Peyer's patch (tissue), 4 donors: Measurements from ENCODE around the gene CST9L. TPM values are rescaled to one million over a fixed set of nuclear protein-coding genes. Genes with fewer than 3 reads are reported as not detected.
"Not testable (repeated sequence)": the region's sequence is repeated elsewhere in the genome, so short reads cannot be mapped to it uniquely, and the experiment has no call there.

Experiments
- DNase-seq, 3 donors: peaks; one replicate each; pipeline ENCODE4 v3.0.0-alpha.2; 2017 to 2019
- H3K27ac ChIP-seq, 4 donors: fragments of 200-600 bp; sonication (generic); one replicate each; pipeline ENCODE4 v1.5.1; 2016 to 2019
- H3K27me3 ChIP-seq, 2 donors: fragments of 200-600 bp; sonication (generic); one replicate each; pipeline ENCODE4 v1.5.1; 2019
- H3K36me3 ChIP-seq, 3 donors: fragments of 200-600 bp; sonication (generic); one replicate each; pipeline ENCODE4 v1.5.1; 2016 to 2019
- H3K4me1 ChIP-seq, 4 donors: fragments of 200-600 bp; sonication (generic); one replicate each; pipeline ENCODE4 v1.5.1; 2016 to 2019
- H3K4me3 ChIP-seq, 4 donors: fragments of 200-600 bp; sonication (generic); 1 replicate in 3 of 4; 2 replicates in 1 of 4; pipeline ENCODE4 v1.5.1; 2016 to 2019; ENCODE audit warnings: mild to moderate bottlenecking in 1 of 4
- H3K9me3 ChIP-seq, 4 donors: fragments of 200-600 bp; sonication (generic); one replicate each; pipeline ENCODE4 v1.5.1; 2016 to 2019; ENCODE audit warnings: mild to moderate bottlenecking in 1 of 4
- POLR2A ChIP-seq, 2 donors: fragments of 450-650 bp; IDR thresholded peaks; one replicate each; pipeline ENCODE4 v1.5.1; 2017; ENCODE audit warnings: antibody characterized with exemption in 2 of 2, mild to moderate bottlenecking in 2 of 2, moderate library complexity in 2 of 2
- total RNA-seq, 4 donors: library from RNA; depleted of rRNA; stranded (reverse); fragments of >200 nt; gene quantifications; one replicate each; pipeline ENCODE4 v1.1.0, GENCODE V29; 2016
- TF ChIP-seq, protein P1 (sequence below), 6 experiments: fragments of 450-650 bp in 4 of 6; fragments of 200-600 bp in 2 of 6; sonication (generic) in 1 of 6; IDR thresholded peaks; one replicate each; pipeline ENCODE4 v1.5.1; 2017 to 2019; ENCODE audit warnings: antibody characterized with exemption in 6 of 6, mild to moderate bottlenecking in 3 of 6, moderate library complexity in 1 of 6

CST9L gene
- total RNA-seq, 4 donors from 2014 or later, result not detected

DNA sequence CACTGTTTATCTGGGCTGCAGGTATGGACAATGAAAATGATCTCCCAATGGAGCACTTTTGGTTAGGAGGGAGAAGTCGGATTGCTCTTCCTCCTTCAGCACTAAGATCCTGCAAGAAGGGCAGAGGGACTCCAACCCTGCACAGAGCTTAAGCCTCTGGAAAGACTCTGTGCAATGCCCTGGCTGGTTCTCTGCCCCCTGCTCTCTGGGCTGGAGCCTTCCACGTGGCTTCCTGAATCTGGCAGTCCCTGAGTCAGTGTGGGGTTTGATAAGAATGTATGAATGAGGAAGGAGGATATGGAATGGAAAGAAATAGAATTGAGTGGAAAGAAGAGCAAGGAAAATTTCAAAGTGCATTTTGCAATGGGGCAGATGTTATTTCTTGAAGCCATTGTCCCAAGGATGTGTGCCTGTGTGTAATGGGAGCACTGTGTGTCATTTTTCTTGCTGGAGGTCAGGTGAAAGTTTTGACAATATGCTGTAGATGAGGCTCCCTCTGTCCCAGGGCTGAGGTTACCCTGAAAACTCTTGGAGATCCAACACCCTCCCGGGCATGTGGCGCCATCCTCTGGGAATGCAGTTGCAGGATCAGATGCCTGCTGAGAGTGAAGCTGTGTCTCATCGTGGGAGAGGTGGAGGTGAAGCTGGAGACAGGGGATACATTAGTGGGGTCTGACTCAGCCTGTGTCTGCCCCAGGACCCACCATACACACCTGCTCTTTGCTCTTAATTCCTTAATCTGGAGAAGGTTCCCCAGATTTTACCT lies 16.3 kb upstream of the CST9L start:
- no peak for DNase-seq

DNA sequence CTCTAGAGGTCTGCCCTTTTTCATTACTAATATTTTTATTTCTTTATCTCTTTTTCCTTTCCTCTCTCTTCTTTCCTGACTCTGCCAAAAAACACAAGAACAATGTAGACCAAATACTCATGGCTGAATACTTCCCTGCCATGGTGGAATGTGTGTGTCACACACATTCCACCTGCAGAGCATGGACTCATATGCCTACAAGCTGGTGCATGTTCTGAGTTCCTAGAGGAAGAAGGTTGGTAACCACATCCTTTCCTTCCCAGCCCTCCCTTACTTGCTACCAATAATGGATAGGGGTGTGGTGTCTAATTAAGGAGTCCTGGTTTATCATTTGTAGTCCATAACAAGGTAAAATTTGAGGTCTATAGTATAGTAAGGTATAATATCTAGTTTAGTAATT lies 15.2 kb upstream of the CST9L start:
- TF ChIP-seq POLR2A (IDR thresholded peaks at IDR 0.05), result no peak
- TF ChIP-seq, protein P1, sequence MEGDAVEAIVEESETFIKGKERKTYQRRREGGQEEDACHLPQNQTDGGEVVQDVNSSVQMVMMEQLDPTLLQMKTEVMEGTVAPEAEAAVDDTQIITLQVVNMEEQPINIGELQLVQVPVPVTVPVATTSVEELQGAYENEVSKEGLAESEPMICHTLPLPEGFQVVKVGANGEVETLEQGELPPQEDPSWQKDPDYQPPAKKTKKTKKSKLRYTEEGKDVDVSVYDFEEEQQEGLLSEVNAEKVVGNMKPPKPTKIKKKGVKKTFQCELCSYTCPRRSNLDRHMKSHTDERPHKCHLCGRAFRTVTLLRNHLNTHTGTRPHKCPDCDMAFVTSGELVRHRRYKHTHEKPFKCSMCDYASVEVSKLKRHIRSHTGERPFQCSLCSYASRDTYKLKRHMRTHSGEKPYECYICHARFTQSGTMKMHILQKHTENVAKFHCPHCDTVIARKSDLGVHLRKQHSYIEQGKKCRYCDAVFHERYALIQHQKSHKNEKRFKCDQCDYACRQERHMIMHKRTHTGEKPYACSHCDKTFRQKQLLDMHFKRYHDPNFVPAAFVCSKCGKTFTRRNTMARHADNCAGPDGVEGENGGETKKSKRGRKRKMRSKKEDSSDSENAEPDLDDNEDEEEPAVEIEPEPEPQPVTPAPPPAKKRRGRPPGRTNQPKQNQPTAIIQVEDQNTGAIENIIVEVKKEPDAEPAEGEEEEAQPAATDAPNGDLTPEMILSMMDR (IDR thresholded peaks at IDR 0.05), result no peak
- DNase-seq, result no peak
- no peak overlapping the region for H3K4me3 ChIP-seq
- no peaks in the 10 kb centered on the region for H3K9me3 ChIP-seq
- H3K27me3 ChIP-seq, result no peaks in the 10 kb centered on the region
- no peak overlapping the region for H3K27ac ChIP-seq
- H3K36me3 ChIP-seq, result no peaks in the 10 kb centered on the region
- H3K4me1 ChIP-seq, result no peaks in the 10 kb centered on the region

More for the DNA sequence above, 16.3 kb upstream of the CST9L start:
- Histone ChIP-seq H3K9me3 (no peaks in the 10 kb centered on the region), H3K4me3 (no peak overlapping the region), H3K36me3 (no peaks in the 10 kb centered on the region), H3K27me3 (no peaks in the 10 kb centered on the region), H3K4me1 (no peaks in the 10 kb centered on the region), H3K27ac (no peak overlapping the region)
- TF ChIP-seq, protein P1 (IDR thresholded peaks at IDR 0.05), result no peak
- no peak for TF ChIP-seq POLR2A (IDR thresholded peaks at IDR 0.05)

DNA sequence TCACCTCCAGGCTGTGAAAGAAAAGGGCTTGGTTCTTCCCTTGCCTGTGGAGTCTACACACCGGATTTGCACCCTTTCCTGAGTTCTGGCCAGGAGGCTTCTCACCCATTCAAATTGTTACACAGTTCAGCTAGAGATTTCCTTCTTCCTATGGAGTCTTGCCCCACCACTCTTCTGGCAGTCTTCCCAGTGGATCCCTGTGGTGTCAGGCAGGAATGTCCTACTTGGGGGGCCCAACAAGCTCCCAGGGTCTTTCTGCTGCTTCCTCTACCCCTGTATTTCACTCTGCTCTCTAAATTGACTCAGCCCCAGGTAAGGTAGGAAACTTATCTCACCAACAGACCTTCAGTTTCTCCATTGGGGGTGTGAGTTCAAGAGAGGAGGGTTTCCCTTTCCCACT lies 14.0 kb upstream of the CST9L start:
- TF ChIP-seq, protein P1 (IDR thresholded peaks at IDR 0.05), result no peak
- no peak for TF ChIP-seq POLR2A (IDR thresholded peaks at IDR 0.05)
- Histone ChIP-seq H3K9me3 (no peaks in the 10 kb centered on the region), H3K27me3 (no peaks in the 10 kb centered on the region), H3K27ac (no peak overlapping the region), H3K36me3 (no peaks in the 10 kb centered on the region), H3K4me1 (no peaks in the 10 kb centered on the region), H3K4me3 (no peak overlapping the region)
- DNase-seq, result no peak

DNA sequence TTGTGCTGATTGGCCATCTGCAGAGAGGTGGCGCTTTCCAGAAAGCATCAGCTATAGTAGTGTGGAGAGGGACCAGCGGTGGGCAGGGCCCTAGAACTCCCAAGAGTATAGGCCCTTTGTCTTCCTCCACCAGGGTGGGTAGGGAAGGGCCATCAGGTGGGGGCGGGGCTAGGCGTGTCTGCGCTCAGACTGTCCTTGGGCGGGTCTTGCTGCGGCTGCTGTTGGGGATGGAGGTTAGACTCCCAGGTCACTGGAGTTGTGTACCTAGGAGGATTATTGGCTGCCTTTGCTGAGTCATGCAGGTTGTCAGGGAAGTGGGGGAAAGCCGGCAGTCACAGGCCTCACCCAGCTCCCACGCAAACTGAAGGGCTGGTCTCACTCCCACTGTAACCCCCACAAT lies 13.5 kb upstream of the CST9L start:
- not testable (repeated sequence) for H3K4me1 ChIP-seq, H3K9me3 ChIP-seq, H3K27ac ChIP-seq, H3K4me3 ChIP-seq, H3K36me3 ChIP-seq, H3K27me3 ChIP-seq, DNase-seq

DNA sequence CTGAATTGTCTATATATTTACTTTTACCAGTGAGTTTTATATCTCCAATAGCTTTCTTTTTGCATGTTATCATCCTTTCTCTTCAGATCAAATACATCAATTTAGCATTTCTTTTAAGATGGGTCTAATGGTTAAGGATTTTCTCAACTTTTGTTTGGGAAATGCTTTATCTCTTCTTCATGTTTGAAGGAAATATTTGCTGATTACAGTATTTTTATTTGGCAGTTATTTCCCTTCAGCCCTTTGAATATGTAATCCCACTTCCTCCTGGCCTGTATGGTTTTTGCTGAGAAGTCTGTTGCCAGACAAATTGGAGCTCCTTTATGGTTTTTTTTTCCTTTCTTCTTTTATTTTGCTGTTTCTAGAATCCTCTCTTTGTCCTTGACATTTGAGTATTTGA lies 6.7 kb upstream of the CST9L start:
- Histone ChIP-seq H3K4me3 (no peak overlapping the region), H3K27ac (no peak overlapping the region), H3K4me1 (no peaks in the 10 kb centered on the region), H3K27me3 (no peaks in the 10 kb centered on the region), H3K36me3 (no peaks in the 10 kb centered on the region), H3K9me3 (no peaks in the 10 kb centered on the region)
- DNase-seq, result no peak
- TF ChIP-seq, protein P1 (IDR thresholded peaks at IDR 0.05), result no peak

DNA sequence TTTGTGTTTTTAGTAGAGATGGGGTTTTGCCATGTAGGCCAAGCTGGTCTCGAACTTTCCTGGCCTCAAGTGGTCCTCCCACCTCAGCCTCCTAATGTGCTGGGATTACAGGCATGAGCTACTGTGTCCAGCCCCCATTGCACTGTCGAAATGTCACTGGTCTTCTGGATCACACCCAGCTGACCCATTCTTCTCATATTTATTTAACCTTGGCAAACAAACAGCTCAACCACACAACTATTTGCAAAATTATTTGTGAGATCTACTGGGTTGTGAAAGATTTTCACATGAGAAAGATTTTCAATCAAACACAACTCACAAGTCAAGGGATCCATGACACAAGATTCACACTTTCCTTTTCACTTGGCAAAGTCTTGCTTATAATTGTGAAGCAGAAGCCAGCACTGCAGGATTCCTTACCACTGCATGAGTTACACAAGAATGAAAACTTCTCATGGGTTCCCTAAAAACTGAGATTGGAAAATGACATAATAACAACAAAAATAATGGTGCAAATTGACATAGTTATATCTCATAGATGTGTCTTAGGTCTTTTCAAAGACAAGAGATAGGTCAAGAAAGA lies 2.0 kb upstream of the CST9L start:
- DNase-seq, result no peak
- TF ChIP-seq, protein P1 (IDR thresholded peaks at IDR 0.05), result no peak
- TF ChIP-seq POLR2A (IDR thresholded peaks at IDR 0.05), result no peak
- H3K36me3 ChIP-seq, result no peaks in the 10 kb centered on the region
- no peak overlapping the region for H3K27ac ChIP-seq
- H3K9me3 ChIP-seq, result no peaks in the 10 kb centered on the region
- H3K27me3 ChIP-seq, result no peaks in the 10 kb centered on the region
- H3K4me1 ChIP-seq, result no peaks in the 10 kb centered on the region
- H3K4me3 ChIP-seq, result no peak overlapping the region
